Choroid plexus epithelial cell (primary cell): ENCODE results near the gene LSM14A.

Source experiments
- DNase-seq: peaks from one replicate; pipeline ENCODE4 v3.0.0-alpha.2; 2010; ENCODE audit warnings: low read depth
- H3K4me3 ChIP-seq: 2 replicates; pipeline ENCODE4 v1.5.1; 2011; ENCODE audit warnings: low read depth, mild to moderate bottlenecking, control low read depth, low read length, moderate library complexity
- TF ChIP-seq, protein P1 (sequence below): conservative IDR thresholded peaks from 2 replicates; pipeline ENCODE4 v1.5.1; 2011; ENCODE audit warnings: low read depth, mild to moderate bottlenecking, control low read depth, inconsistent platforms, low read length, moderate library complexity

The LSM14A gene

DNA sequence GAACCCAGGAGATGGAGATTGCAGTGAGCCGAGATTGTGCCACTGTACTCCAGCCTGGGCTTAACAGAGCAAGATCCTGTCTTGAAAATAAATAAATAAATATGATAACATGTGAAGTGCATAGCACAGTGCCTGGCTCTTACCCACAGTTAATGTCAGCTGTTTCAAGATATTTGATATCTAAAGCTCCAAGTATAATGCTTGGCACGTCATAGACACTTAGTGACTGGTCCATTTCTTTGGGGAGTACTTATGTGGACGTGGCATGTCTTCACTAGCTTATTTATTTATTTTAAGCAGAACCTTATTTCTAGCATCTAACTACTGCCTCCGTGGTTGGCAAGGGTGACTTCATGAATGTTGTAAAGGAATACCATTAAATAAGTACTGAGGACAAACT lies 100.8 kb downstream of the LSM14A start:
- H3K4me3 ChIP-seq: no peak overlapping the region
- DNase-seq: no peak
- TF ChIP-seq, protein P1, sequence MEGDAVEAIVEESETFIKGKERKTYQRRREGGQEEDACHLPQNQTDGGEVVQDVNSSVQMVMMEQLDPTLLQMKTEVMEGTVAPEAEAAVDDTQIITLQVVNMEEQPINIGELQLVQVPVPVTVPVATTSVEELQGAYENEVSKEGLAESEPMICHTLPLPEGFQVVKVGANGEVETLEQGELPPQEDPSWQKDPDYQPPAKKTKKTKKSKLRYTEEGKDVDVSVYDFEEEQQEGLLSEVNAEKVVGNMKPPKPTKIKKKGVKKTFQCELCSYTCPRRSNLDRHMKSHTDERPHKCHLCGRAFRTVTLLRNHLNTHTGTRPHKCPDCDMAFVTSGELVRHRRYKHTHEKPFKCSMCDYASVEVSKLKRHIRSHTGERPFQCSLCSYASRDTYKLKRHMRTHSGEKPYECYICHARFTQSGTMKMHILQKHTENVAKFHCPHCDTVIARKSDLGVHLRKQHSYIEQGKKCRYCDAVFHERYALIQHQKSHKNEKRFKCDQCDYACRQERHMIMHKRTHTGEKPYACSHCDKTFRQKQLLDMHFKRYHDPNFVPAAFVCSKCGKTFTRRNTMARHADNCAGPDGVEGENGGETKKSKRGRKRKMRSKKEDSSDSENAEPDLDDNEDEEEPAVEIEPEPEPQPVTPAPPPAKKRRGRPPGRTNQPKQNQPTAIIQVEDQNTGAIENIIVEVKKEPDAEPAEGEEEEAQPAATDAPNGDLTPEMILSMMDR: no peak

- H3K4me3 ChIP-seq: no peak overlapping the region
- TF ChIP-seq, protein P1: no peak
- no peak for DNase-seq
Observed at GRCh38 chr19:34274284-34274826, 102.1 kb downstream of the LSM14A start.

- no peak overlapping the region for H3K4me3 ChIP-seq
- TF ChIP-seq, protein P1: peak; percentile 26
- DNase-seq: peak; percentile 91
Observed at GRCh38 chr19:34274827-34275625, 102.7 kb downstream of the LSM14A start.

GRCh38 chr19:34275705-34276104 lies 103.4 kb downstream of the LSM14A start:
- DNase-seq: no peak
- no peak overlapping the region for H3K4me3 ChIP-seq
- TF ChIP-seq, protein P1: no peak

GRCh38 chr19:34276614-34277013 lies 104.3 kb downstream of the LSM14A start:
- DNase-seq: no peak
- H3K4me3 ChIP-seq: no peak overlapping the region
- TF ChIP-seq, protein P1: no peak

DNA sequence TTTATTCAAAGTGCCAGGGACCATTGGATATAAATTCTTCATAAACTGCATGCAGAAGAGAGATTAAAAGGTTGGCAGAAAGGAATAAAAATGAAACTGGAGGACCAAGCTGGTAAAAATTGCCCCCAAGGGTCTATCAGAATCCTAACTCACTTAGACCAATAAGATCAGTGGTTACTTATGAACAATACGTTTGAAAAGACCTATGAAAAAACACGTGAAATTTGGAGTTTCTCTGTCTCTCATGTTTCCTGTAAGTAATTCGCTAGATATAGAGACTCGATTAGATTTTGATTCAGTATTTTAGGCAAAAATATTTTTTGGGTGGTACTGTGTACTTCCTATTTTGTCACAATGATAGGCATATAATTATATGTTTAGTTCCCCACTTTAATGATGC lies 104.9 kb downstream of the LSM14A start:
- no peak for DNase-seq
- TF ChIP-seq, protein P1: no peak
- H3K4me3 ChIP-seq: no peak overlapping the region

DNA sequence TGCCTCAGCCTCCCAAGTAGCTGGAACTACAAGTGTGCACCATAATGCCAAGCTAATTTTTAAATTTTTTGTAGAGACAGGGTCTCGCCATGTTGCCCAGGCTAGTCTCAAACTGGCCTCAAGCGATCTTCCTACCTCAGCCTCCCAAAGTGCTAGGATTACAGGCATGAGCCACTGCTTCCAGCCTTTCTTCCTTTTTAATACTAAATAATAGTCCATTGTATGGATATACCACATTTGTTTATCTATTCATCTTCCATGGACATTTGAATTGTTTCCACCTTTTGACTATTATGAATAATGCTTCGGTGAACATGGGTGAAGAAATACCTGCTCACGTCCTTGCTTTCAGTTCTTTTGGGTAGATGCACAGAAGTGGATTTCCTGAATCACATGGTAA lies 106.5 kb downstream of the LSM14A start:
- H3K4me3 ChIP-seq: no peak overlapping the region
- DNase-seq: no peak
- TF ChIP-seq, protein P1: no peak
